GM19043 (cell line): ENCODE results near the gene RPL32.

Experiments used
- ATAC-seq: cut with Tn5 transposase; IDR thresholded peaks from one replicate; pipeline ENCODE4 v1.9.1; 2021; ENCODE audit warnings: low read depth; ENCODE audit not compliant: unreplicated experiment

RPL32 gene

GRCh38 chr3:12833222-12834161 is 7.9 kb downstream of the RPL32 start:
- ATAC-seq, result no peak

GRCh38 chr3:12832350-12833221 is 8.8 kb downstream of the RPL32 start:
- no peak for ATAC-seq

GRCh38 chr3:12831301-12831866 is 10.0 kb downstream of the RPL32 start:
- no peak for ATAC-seq

- no peak for ATAC-seq
These were observed 10.6 kb downstream of the RPL32 start for GRCh38 chr3:12830785-12831156.

- ATAC-seq, result no peak
These were observed 11.2 kb downstream of the RPL32 start for GRCh38 chr3:12829886-12830784.

- ATAC-seq, result no peak
These were observed 12.0 kb downstream of the RPL32 start for GRCh38 chr3:12829404-12829803.

- ATAC-seq, result no peak
These were observed 12.6 kb downstream of the RPL32 start for GRCh38 chr3:12828751-12829150.

GRCh38 chr3:12825156-12825555 is 16.2 kb downstream of the RPL32 start:
- no peak for ATAC-seq

GRCh38 chr3:12824299-12824698 is 17.1 kb downstream of the RPL32 start:
- no peak for ATAC-seq

GRCh38 chr3:12822725-12823373 is 18.5 kb downstream of the RPL32 start:
- ATAC-seq, result no peak

GRCh38 chr3:12818773-12819172 is 22.6 kb downstream of the RPL32 start:
- no peak for ATAC-seq

- ATAC-seq, result no peak
These were observed 23.1 kb downstream of the RPL32 start for GRCh38 chr3:12818273-12818672.

GRCh38 chr3:12817343-12817710 is 24.0 kb downstream of the RPL32 start:
- no peak for ATAC-seq

- ATAC-seq, result no peak
These were observed 24.6 kb downstream of the RPL32 start for GRCh38 chr3:12816521-12817342.

GRCh38 chr3:12815719-12816118 is 25.6 kb downstream of the RPL32 start:
- ATAC-seq, result no peak

GRCh38 chr3:12815078-12815477 is 26.3 kb downstream of the RPL32 start:
- ATAC-seq, result no peak

- no peak for ATAC-seq
These were observed 27.4 kb downstream of the RPL32 start for GRCh38 chr3:12813967-12814366.

- no peak for ATAC-seq
These were observed 28.6 kb downstream of the RPL32 start for GRCh38 chr3:12812812-12813211.

GRCh38 chr3:12810961-12811360 is 30.4 kb downstream of the RPL32 start:
- ATAC-seq, result no peak
